GM12873 (cell line): ENCODE results near the gene TMEM108.

Source experiments
- CTCF ChIP-seq: IDR thresholded peaks from 2 replicates; pipeline ENCODE4 v1.5.1; 2012; ENCODE audit warnings: low read depth, mild to moderate bottlenecking, moderate library complexity, low read length, control low read depth; ENCODE audit not compliant: insufficient read depth; ENCODE audit errors: missing control alignments

Gene TMEM108

DNA sequence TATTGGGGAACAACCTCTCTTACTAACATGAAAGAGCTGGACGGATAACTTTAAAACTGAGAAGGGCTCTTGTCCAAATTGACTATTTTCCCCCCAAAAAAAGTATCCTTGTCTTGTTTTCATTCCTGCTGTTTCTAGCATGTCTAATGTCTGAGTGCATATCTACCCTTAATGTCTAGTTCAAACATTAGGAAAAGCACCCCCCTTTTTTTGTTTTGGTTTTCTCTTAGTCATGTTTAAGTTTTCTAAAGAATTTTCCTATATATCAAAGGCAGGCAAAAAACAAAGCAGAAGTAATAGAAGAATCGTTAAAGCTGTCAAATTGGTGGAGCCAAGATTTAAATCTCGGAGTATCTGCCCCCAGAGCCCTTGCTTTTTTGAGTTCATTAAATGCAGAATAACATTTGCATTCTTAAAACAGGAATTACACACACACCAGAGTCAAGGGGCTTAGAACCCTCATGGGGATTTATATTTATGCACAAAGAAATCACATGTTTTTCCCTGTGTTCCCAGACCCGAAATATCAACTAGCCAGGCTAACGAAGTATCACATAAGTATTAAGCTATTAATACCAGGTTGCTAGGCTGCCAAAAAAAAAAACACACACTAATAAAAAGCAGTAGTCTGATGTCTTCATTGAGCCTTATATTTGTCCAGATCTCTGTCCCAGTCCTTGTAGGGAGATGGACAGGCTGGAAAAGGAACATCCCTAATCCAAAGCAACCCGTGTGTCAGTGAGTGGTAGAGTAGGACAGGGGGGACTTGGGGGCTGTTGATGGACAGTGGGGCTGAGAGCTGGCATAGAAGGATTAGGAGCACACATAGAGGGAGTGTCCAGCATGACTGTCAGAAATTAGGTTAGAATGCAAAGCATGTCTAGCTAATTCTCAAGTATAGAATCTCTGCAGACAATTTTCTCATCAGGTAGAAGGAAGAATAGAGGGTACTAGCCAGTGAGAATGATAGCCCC lies 258.0 kb downstream of the TMEM108 start:
- no peak for TF ChIP-seq CTCF

- no peak for TF ChIP-seq CTCF
Measured at GRCh38 chr3:133296981-133297380, 258.8 kb downstream of the TMEM108 start.

GRCh38 chr3:133300102-133300501 lies 261.9 kb downstream of the TMEM108 start:
- TF ChIP-seq CTCF, result no peak

- no peak for TF ChIP-seq CTCF
Measured at GRCh38 chr3:133301194-133301593, 263.0 kb downstream of the TMEM108 start.

- TF ChIP-seq CTCF, result no peak
Measured at GRCh38 chr3:133301731-133302130, 263.5 kb downstream of the TMEM108 start.

GRCh38 chr3:133303430-133303829 lies 265.2 kb downstream of the TMEM108 start:
- no peak for TF ChIP-seq CTCF

DNA sequence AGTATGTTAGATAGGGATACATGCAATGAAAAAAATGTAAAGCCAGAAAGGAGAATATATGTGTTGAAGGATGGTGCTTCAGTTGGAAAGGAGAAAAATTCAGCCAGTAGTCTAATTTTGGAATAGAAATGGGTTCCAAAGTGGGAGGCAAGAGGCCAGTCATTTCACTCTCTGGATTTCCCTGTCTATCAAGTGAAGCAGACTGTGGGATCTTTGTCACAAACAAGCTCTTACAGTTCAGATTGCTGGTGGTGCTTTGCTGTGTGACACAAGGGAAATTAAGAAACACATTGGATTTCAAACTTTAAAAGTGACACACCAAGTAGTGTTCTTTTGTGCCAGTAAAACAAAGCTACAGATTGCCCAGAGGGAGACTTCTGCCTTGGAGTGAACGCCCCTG lies 279.7 kb downstream of the TMEM108 start:
- no peak for TF ChIP-seq CTCF
